GM13977 (cell line): ENCODE measurements around the gene DOK5.

Experiments used
- DNase-seq: peaks from one replicate; pipeline ENCODE4 v3.0.0; 2012; ENCODE audit warnings: low spot score
- CTCF ChIP-seq: IDR thresholded peaks from 2 replicates; pipeline ENCODE4 v1.5.1; 2012; ENCODE audit warnings: mild to moderate bottlenecking, control low read depth; ENCODE audit not compliant: insufficient read depth; ENCODE audit errors: extremely low read depth, missing control alignments
- in situ Hi-C: fragments of 300-500 bp; cut with MboI; formaldehyde crosslinking; loops from one replicate; pipeline ENCODE4 v1.12.0; 2022; ENCODE audit warnings: low sequenced_read_pairs, low pct_unique_long_range_greater_than_20kb, mixed read lengths, inconsistent platforms; ENCODE audit not compliant: unreplicated experiment

DOK5 gene

GRCh38 chr20:54642864-54643667, 167.7 kb downstream of the DOK5 start:
- TF ChIP-seq CTCF = no peak
- DNase-seq = no peak
- in situ Hi-C loops = loop anchor here (10.0 to 25.0 kb wide), 3 partner anchors 418 to 1081 kb away; no protein-coding TSS in a partner anchor

- in situ Hi-C loops = loop anchor here (10.0 to 25.0 kb wide), 3 partner anchors 419 to 1081 kb away; no protein-coding TSS in a partner anchor
Observed at GRCh38 chr20:54643761-54644160, 168.4 kb downstream of the DOK5 start.

GRCh38 chr20:54645445-54646155, 170.2 kb downstream of the DOK5 start:
- no peak for DNase-seq
- TF ChIP-seq CTCF = no peak
- in situ Hi-C loops = loop anchor here (10.0 to 25.0 kb wide), 3 partner anchors 421 to 1083 kb away; no protein-coding TSS in a partner anchor

More at GRCh38 chr20:54643761-54644160, 168.4 kb downstream of the DOK5 start:
- DNase-seq = no peak
- TF ChIP-seq CTCF = no peak

GRCh38 chr20:54646156-54646517, 170.7 kb downstream of the DOK5 start:
- no peak for TF ChIP-seq CTCF
- DNase-seq = no peak
- in situ Hi-C loops = loop anchor here (10.0 to 25.0 kb wide), 3 partner anchors 421 to 1084 kb away; no protein-coding TSS in a partner anchor

- no peak for TF ChIP-seq CTCF
- in situ Hi-C loops = loop anchor here (10.0 to 25.0 kb wide), 3 partner anchors 424 to 1086 kb away; no protein-coding TSS in a partner anchor
- no peak for DNase-seq
Observed at GRCh38 chr20:54648421-54649142, 173.2 kb downstream of the DOK5 start.

- peak; percentile 56 for DNase-seq
- peak; percentile 86 for TF ChIP-seq CTCF
- in situ Hi-C loops = loop anchor here (10.0 to 25.0 kb wide), 3 partner anchors 425 to 1087 kb away; no protein-coding TSS in a partner anchor
Observed at GRCh38 chr20:54649511-54649962, 174.1 kb downstream of the DOK5 start.
